Dermis microvascular lymphatic vessel endothelial cell (primary cell): ENCODE results near the gene TIPRL. TPM values are rescaled to one million over a fixed set of nuclear protein-coding genes. Genes with fewer than 3 reads are reported as not detected.

Experiments used
- total RNA-seq: library from RNA; depleted of rRNA; stranded (reverse); fragments of >200 nt; gene quantifications from 2 replicates; pipeline ENCODE4 v1.2.1, GENCODE V29; 2014

TIPRL gene
- total RNA-seq, 1 donor from 2014 or later, result 30.0 TPM

Other genes with a start within 250 kb of the TIPRL start
- gene DCAF6, start 242.3 kb upstream of the TIPRL start, total RNA-seq, result 38.9 and 41.8 TPM in 2 replicates
- 16.9 and 22.7 TPM in 2 replicates for gene MPC2, start 241.9 kb upstream of the TIPRL start, total RNA-seq
- gene GPR161, start 42.0 kb upstream of the TIPRL start, total RNA-seq, result 11.9 and 12.9 TPM in 2 replicates
- 37.6 and 48.3 TPM in 2 replicates for gene SFT2D2, start 47.0 kb downstream of the TIPRL start, total RNA-seq
- gene TBX19, start 101.9 kb downstream of the TIPRL start, total RNA-seq, result 0.39 and 0.51 TPM in 2 replicates